Measurements from ENCODE around the gene PSD4.

The PSD4 gene

GRCh38 chr2:113173542-113174375 lies at the start of gene PSD4:
TSS of gene PSD4 (plus strand) at chr2:113173971. CDS start at chr2:113182457, 8,486 bp downstream.
- Histone ChIP-seq H3K4me3 (ENCODE audit: low read depth in 1 of 2, low read length in 2 of 2) (peak within 1 kb of the TSS; percentile 69 to 72), H3K9me3 (ENCODE audit: control insufficient read depth in 1 of 2, low read length in 2 of 2) (no peaks in the 10 kb centered on the region), H3K4me1 (ENCODE audit: control insufficient read depth in 1 of 2, insufficient read depth in 2 of 2, low read length in 2 of 2) (peaks cover 40 to 41% of the 10 kb centered on the region in 2 donors), H3K27me3 (ENCODE audit: control insufficient read depth in 1 of 2, insufficient read depth in 2 of 2, low read length in 2 of 2) (no peaks in the 10 kb centered on the region), H3K27ac (ENCODE audit: low read depth, low read length) (no peak within 1 kb of the TSS), H3K9ac (ENCODE audit: low read depth in 1 of 2, low read length in 2 of 2) (peak within 1 kb of the TSS in 1 of 2 donors; percentile 54), H3K36me3 (ENCODE audit: control insufficient read depth in 1 of 2, insufficient read depth in 2 of 2, low read length in 2 of 2) (no peaks in the 10 kb centered on the region)

GRCh38 chr2:113124181-113124961 lies 49.4 kb upstream of the PSD4 start:
- H3K36me3 ChIP-seq (ENCODE audit: control insufficient read depth in 1 of 2, insufficient read depth in 2 of 2, low read length in 2 of 2) = no peaks in the 10 kb centered on the region
- H3K9ac ChIP-seq (ENCODE audit: low read depth in 1 of 2, low read length in 2 of 2) = no peak overlapping the region
- H3K9me3 ChIP-seq (ENCODE audit: control insufficient read depth in 1 of 2, low read length in 2 of 2) = no peaks in the 10 kb centered on the region
- no peak overlapping the region for H3K27ac ChIP-seq (ENCODE audit: low read depth, low read length)
- H3K4me3 ChIP-seq (ENCODE audit: low read depth in 1 of 2, low read length in 2 of 2) = peak overlapping the region in 1 of 2 donors; percentile 29
- peaks cover 5 to 9% of the 10 kb centered on the region in 2 donors for H3K4me1 ChIP-seq (ENCODE audit: control insufficient read depth in 1 of 2, insufficient read depth in 2 of 2, low read length in 2 of 2)
- no peaks in the 10 kb centered on the region for H3K27me3 ChIP-seq (ENCODE audit: control insufficient read depth in 1 of 2, insufficient read depth in 2 of 2, low read length in 2 of 2)

GRCh38 chr2:113124984-113125855 lies 48.6 kb upstream of the PSD4 start:
- Histone ChIP-seq H3K4me3 (ENCODE audit: low read depth in 1 of 2, low read length in 2 of 2) (no peak overlapping the region), H3K9ac (ENCODE audit: low read depth in 1 of 2, low read length in 2 of 2) (no peak overlapping the region), H3K4me1 (ENCODE audit: control insufficient read depth in 1 of 2, insufficient read depth in 2 of 2, low read length in 2 of 2) (peaks cover 5 to 9% of the 10 kb centered on the region in 2 donors), H3K27me3 (ENCODE audit: control insufficient read depth in 1 of 2, insufficient read depth in 2 of 2, low read length in 2 of 2) (no peaks in the 10 kb centered on the region), H3K9me3 (ENCODE audit: control insufficient read depth in 1 of 2, low read length in 2 of 2) (no peaks in the 10 kb centered on the region), H3K36me3 (ENCODE audit: control insufficient read depth in 1 of 2, insufficient read depth in 2 of 2, low read length in 2 of 2) (peaks cover 0 to 5% of the 10 kb centered on the region in 2 donors), H3K27ac (ENCODE audit: low read depth, low read length) (no peak overlapping the region)

- peaks cover 0 to 5% of the 10 kb centered on the region in 2 donors for H3K36me3 ChIP-seq (ENCODE audit: control insufficient read depth in 1 of 2, insufficient read depth in 2 of 2, low read length in 2 of 2)
Observed at GRCh38 chr2:113126845-113127645, 46.7 kb upstream of the PSD4 start, which contains the start of gene IL1RN. TSS of gene IL1RN (plus strand) at chr2:113127598. CDS start at chr2:113127625, 27 bp downstream.

GRCh38 chr2:113127646-113128570 lies 45.9 kb upstream of the PSD4 start:
- Histone ChIP-seq H3K36me3 (ENCODE audit: control insufficient read depth in 1 of 2, insufficient read depth in 2 of 2, low read length in 2 of 2) (peaks cover 0 to 5% of the 10 kb centered on the region in 2 donors), H3K27ac (ENCODE audit: low read depth, low read length) (no peak overlapping the region), H3K9ac (ENCODE audit: low read depth in 1 of 2, low read length in 2 of 2) (no peak overlapping the region), H3K9me3 (ENCODE audit: control insufficient read depth in 1 of 2, low read length in 2 of 2) (no peaks in the 10 kb centered on the region), H3K4me3 (ENCODE audit: low read depth in 1 of 2, low read length in 2 of 2) (no peak overlapping the region), H3K27me3 (ENCODE audit: control insufficient read depth in 1 of 2, insufficient read depth in 2 of 2, low read length in 2 of 2) (no peaks in the 10 kb centered on the region), H3K4me1 (ENCODE audit: control insufficient read depth in 1 of 2, insufficient read depth in 2 of 2, low read length in 2 of 2) (peaks cover 5 to 9% of the 10 kb centered on the region in 2 donors)

More at GRCh38 chr2:113126845-113127645, 46.7 kb upstream of the PSD4 start, which contains the start of gene IL1RN:
- no peak within 1 kb of the TSS for H3K27ac ChIP-seq (ENCODE audit: low read depth, low read length)
- no peaks in the 10 kb centered on the region for H3K9me3 ChIP-seq (ENCODE audit: control insufficient read depth in 1 of 2, low read length in 2 of 2)
- H3K4me3 ChIP-seq (ENCODE audit: low read depth in 1 of 2, low read length in 2 of 2) = no peak within 1 kb of the TSS
- H3K4me1 ChIP-seq (ENCODE audit: control insufficient read depth in 1 of 2, insufficient read depth in 2 of 2, low read length in 2 of 2) = peaks cover 5 to 9% of the 10 kb centered on the region in 2 donors
- no peaks in the 10 kb centered on the region for H3K27me3 ChIP-seq (ENCODE audit: control insufficient read depth in 1 of 2, insufficient read depth in 2 of 2, low read length in 2 of 2)
- H3K9ac ChIP-seq (ENCODE audit: low read depth in 1 of 2, low read length in 2 of 2) = no peak within 1 kb of the TSS

GRCh38 chr2:113129519-113130078 lies 44.2 kb upstream of the PSD4 start:
- H3K9ac ChIP-seq (ENCODE audit: low read depth in 1 of 2, low read length in 2 of 2) = no peak overlapping the region
- no peak overlapping the region for H3K4me3 ChIP-seq (ENCODE audit: low read depth in 1 of 2, low read length in 2 of 2)
- H3K4me1 ChIP-seq (ENCODE audit: control insufficient read depth in 1 of 2, insufficient read depth in 2 of 2, low read length in 2 of 2) = peaks cover 0 to 7% of the 10 kb centered on the region in 2 donors

GRCh38 chr2:113131352-113132185 lies 42.2 kb upstream of the PSD4 start:
- no peak overlapping the region for H3K27ac ChIP-seq (ENCODE audit: low read depth, low read length)
- no peak overlapping the region for H3K4me3 ChIP-seq (ENCODE audit: low read depth in 1 of 2, low read length in 2 of 2)
- H3K27me3 ChIP-seq (ENCODE audit: control insufficient read depth in 1 of 2, insufficient read depth in 2 of 2, low read length in 2 of 2) = no peaks in the 10 kb centered on the region
- peaks cover 0 to 5% of the 10 kb centered on the region in 2 donors for H3K36me3 ChIP-seq (ENCODE audit: control insufficient read depth in 1 of 2, insufficient read depth in 2 of 2, low read length in 2 of 2)
- H3K4me1 ChIP-seq (ENCODE audit: control insufficient read depth in 1 of 2, insufficient read depth in 2 of 2, low read length in 2 of 2) = peaks cover 0 to 6% of the 10 kb centered on the region in 2 donors
- no peak overlapping the region for H3K9ac ChIP-seq (ENCODE audit: low read depth in 1 of 2, low read length in 2 of 2)
- no peaks in the 10 kb centered on the region for H3K9me3 ChIP-seq (ENCODE audit: control insufficient read depth in 1 of 2, low read length in 2 of 2)

More at GRCh38 chr2:113129519-113130078, 44.2 kb upstream of the PSD4 start:
- Histone ChIP-seq H3K36me3 (ENCODE audit: control insufficient read depth in 1 of 2, insufficient read depth in 2 of 2, low read length in 2 of 2) (peaks cover 0 to 5% of the 10 kb centered on the region in 2 donors), H3K27ac (ENCODE audit: low read depth, low read length) (no peak overlapping the region), H3K9me3 (ENCODE audit: control insufficient read depth in 1 of 2, low read length in 2 of 2) (no peaks in the 10 kb centered on the region), H3K27me3 (ENCODE audit: control insufficient read depth in 1 of 2, insufficient read depth in 2 of 2, low read length in 2 of 2) (no peaks in the 10 kb centered on the region)
